22Rv1 (cell line): Measurements from ENCODE around the gene C1R.

Source experiments
- H3K27ac ChIP-seq: fragments of 450-650 bp; 2 replicates; pipeline ENCODE4 v1.5.1; 2017
- CTCF ChIP-seq: fragments of 450-650 bp; IDR thresholded peaks from 2 replicates; pipeline ENCODE4 v1.5.1; 2017; ENCODE audit warnings: mild to moderate bottlenecking
- ZFX ChIP-seq: fragments of 450-650 bp; IDR thresholded peaks from 2 replicates; pipeline ENCODE4 v1.6.1; 2017; ENCODE audit warnings: antibody characterized with exemption, borderline replicate concordance

Gene C1R

GRCh38 chr12:7131502-7131866 is 39.2 kb upstream of the C1R start:
- no peak for TF ChIP-seq CTCF
- TF ChIP-seq ZFX: no peak
- no peak overlapping the region for H3K27ac ChIP-seq

- no peak overlapping the region for H3K27ac ChIP-seq
- no peak for TF ChIP-seq ZFX
- TF ChIP-seq CTCF: peak; percentile 20; the same call in 1 of the 2 replicates
Observed at GRCh38 chr12:7130701-7131501, 38.7 kb upstream of the C1R start.

GRCh38 chr12:7129872-7130691 is 37.8 kb upstream of the C1R start, which contains the start of gene CLSTN3:
CLSTN3 (plus strand) TSS chr12:7130371; CDS start chr12:7130649, 278 bp downstream.
- H3K27ac ChIP-seq: no peak within 1 kb of the TSS
- TF ChIP-seq CTCF (no peak), ZFX (no peak)

GRCh38 chr12:7129287-7129871 is 37.1 kb upstream of the C1R start:
- H3K27ac ChIP-seq: no peak overlapping the region
- TF ChIP-seq ZFX: no peak
- TF ChIP-seq CTCF: no peak

GRCh38 chr12:7128681-7129286 is 36.5 kb upstream of the C1R start, which contains the start of gene RBP5:
RBP5 (minus strand) TSS chr12:7128889; CDS start chr12:7128775, 114 bp downstream.
- H3K27ac ChIP-seq: no peak within 1 kb of the TSS
- no peak for TF ChIP-seq ZFX
- TF ChIP-seq CTCF: no peak

- TF ChIP-seq CTCF (no peak), ZFX (no peak)
Observed at GRCh38 chr12:7127916-7128626, 35.8 kb upstream of the C1R start.

More at GRCh38 chr12:7127916-7128626, 35.8 kb upstream of the C1R start:
- H3K27ac ChIP-seq: no peak overlapping the region
